ENCODE data around the gene CEPT1. TPM values are rescaled to one million over a fixed set of nuclear protein-coding genes. Genes with fewer than 3 reads are reported as not detected.

Gene CEPT1
- total RNA-seq, 1 experiment from 2014 or later = 33.0 TPM

DNA sequence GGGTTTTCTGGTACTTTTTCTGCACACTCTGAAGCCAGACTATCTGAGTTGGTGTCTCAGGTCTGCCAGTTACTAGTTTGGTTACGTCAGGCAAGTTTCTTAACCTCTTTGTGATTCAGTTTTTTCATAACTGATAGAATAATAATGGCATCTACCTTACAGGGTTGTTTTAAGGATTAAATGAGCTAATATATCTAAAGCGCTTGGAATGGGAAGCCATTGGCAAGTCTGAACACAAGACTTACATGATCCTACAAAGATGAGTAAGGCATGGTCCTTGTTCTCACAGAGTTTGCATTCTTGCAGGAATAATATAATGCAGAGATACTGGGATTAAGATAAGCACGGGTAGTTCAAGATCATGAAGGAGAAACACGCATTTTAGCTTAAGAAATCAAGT is 69.6 kb downstream of the CEPT1 start:
- Histone ChIP-seq H3K56ac (ENCODE audit: insufficient read length, low read depth, low read length) (no peak overlapping the region), H4K20me1 (ENCODE audit: control insufficient read depth, insufficient read depth, insufficient read length) (no peaks in the 10 kb centered on the region), H4K8ac (replicated peaks; ENCODE audit: insufficient read length, low read depth, low read length) (no peak overlapping the region), H3K18ac (ENCODE audit: insufficient read length, low read depth, low read length) (no peak overlapping the region), H3K23me2 (ENCODE audit: insufficient read length, low read depth, low read length, poor library complexity, severe bottlenecking) (no peaks in the 10 kb centered on the region), H2BK5ac (ENCODE audit: insufficient read length, low read length) (no peak overlapping the region), H3K14ac (ENCODE audit: insufficient read depth, low read length) (no peak overlapping the region), H2BK12ac (ENCODE audit: insufficient read length, low read depth, low read length) (no peak overlapping the region), H3K27ac (ENCODE audit: insufficient read length, low read depth, low read length) (no peak overlapping the region), H3K9ac (ENCODE audit: extremely low read depth, insufficient read length, low read length) (no peak overlapping the region), H3K27me3 (ENCODE audit: insufficient read depth, low read length) (no peaks in the 10 kb centered on the region; the same call in 1 of the 2 replicates), H2BK20ac (ENCODE audit: low read depth, low read length, poor library complexity, severe bottlenecking) (no peak overlapping the region), H3K4ac (ENCODE audit: low read depth, low read length) (no peak overlapping the region), H2BK120ac (ENCODE audit: low read depth, low read length, poor library complexity, severe bottlenecking) (no peak overlapping the region), H2AFZ (ENCODE audit: low read length) (no peak overlapping the region), H3K4me2 (ENCODE audit: insufficient read depth, insufficient read length, low read length) (no peak overlapping the region), H3K9me3 (ENCODE audit: control insufficient read depth, low read depth, low read length) (no peaks in the 10 kb centered on the region), H3K23ac (ENCODE audit: insufficient read length, low read depth, low read length) (no peak overlapping the region), H4K91ac (ENCODE audit: insufficient read length, low read depth, low read length) (no peak overlapping the region), H3K79me2 (ENCODE audit: insufficient read depth, low read length) (no peaks in the 10 kb centered on the region), H4K5ac (ENCODE audit: insufficient read length, low read depth, low read length) (no peak overlapping the region), H3K4me1 (ENCODE audit: insufficient read depth, low read length) (no peaks in the 10 kb centered on the region; the same call in 1 of the 2 replicates), H2BK15ac (ENCODE audit: low read depth, low read length) (no peak overlapping the region), H3T11ph (ENCODE audit: low read length) (no peak overlapping the region), H2AK5ac (ENCODE audit: insufficient read length, low read length) (no peak overlapping the region), H3K79me1 (ENCODE audit: insufficient read depth, low read depth, low read length, poor library complexity, severe bottlenecking) (no peaks in the 10 kb centered on the region)
- H3K4me1 Mint-ChIP-seq = peaks cover 24 to 27% of the 10 kb centered on the region in 2 experiments
- no peak for TF ChIP-seq CTCF (conservative IDR thresholded peaks at IDR 0.05)
- H3K9me3 Mint-ChIP-seq = no peaks in the 10 kb centered on the region; a peak in 1 of 5 replicates
- peaks cover 9% of the 10 kb centered on the region for H3K27me3 Mint-ChIP-seq (ENCODE audit: low read depth)
- no peak overlapping the region for H3K4me3 Mint-ChIP-seq
- no peak overlapping the region for H3K27ac Mint-ChIP-seq
- H3K36me3 Mint-ChIP-seq (ENCODE audit: insufficient read depth in 1 of 3, low read depth in 3 of 3) = peaks cover 0 to 4% (median 2%) of the 10 kb centered on the region in 3 experiments; a peak in 2 of 7 replicates
- no peak for DNase-seq
- no CpG with 5 or more reads among the region's 4 CpGs for WGBS (ENCODE audit: extremely low coverage, insufficient read length, low lambda C conversion rate)

Data from H9 (cell line).